Putamen (tissue), 1 donor: ENCODE data around the gene GOLGA6L1.
"Not testable (repeated sequence)": the region's sequence is repeated elsewhere in the genome, so short reads cannot be mapped to it uniquely, and the experiment has no call there.

ENCODE experiments used
- DNase-seq: peaks from one replicate; pipeline ENCODE4 v3.0.0-alpha.2; 2016; ENCODE audit warnings: low spot score

Gene GOLGA6L1, protein sequence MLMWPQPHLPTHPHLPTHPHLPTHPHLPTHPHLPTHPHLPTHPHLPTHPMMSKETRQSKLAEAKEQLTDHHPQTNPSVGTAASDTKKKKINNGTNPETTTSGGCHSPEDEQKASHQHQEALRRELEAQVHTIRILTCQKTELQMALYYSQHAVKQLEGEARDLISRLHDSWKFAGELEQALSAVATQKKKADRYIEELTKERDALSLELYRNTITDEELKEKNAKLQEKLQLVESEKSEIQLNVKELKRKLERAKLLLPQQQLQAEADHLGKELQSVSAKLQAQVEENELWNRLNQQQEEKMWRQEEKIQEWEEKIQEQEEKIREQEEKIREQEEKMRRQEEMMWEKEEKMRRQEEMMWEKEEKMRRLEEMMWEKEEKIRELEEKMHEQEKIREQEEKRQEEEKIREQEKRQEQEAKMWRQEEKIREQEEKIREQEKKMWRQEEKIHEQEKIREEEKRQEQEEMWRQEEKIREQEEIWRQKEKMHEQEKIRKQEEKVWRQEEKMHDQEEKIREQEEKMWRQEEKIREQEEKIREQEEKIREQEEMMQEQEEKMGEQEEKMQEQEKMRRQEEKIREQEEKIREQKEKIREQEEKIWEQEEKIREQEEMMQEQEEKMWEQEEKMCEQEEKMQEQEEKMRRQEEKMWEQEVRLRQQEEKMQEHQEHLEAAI

DNA sequence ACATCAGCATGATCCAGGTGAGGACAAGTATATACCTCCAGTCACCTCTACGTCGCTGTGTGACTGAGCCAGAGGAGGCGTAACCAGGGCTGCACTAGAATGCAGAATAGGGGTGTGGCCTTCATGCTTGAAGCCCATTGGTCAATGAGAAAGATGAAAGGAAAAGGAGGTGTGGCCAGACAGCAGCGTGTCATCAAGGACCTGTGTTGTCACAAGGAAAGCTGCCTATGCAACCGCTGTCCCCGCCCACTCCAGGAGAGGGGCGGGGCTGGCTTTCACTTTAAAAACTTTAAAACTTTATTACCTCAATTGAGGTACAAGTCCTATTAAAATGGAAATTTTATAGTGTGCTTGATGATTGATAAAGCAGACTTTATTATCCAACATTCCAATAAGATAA lies at the start of gene GOLGA6L1:
TSS of gene GOLGA6L1 (minus strand) at position 101 of the 400 bp plus-strand sequence. CDS start at position 10, 91 bp downstream.
- not testable (repeated sequence) for DNase-seq

DNA sequence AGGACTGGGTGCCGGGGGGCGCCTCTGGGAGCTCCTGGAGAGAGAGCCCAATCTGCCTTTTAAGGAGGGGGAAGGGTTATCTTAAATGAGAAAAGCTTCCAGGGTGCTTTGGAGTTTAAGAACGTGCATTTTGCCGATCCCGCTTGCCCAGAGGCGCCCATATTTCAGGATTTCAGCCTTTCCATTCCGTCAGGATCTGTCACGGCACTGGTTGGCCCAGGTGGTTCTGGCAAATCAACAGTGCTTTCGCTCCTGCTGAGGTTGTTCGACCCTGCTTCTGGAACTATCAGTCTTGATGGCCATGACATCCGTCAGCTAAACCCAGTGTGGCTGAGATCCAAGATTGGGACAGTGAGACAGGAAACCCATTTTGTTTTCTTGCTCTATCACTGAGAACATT lies 44.6 kb upstream of the GOLGA6L1 start:
- not testable (repeated sequence) for DNase-seq

DNA sequence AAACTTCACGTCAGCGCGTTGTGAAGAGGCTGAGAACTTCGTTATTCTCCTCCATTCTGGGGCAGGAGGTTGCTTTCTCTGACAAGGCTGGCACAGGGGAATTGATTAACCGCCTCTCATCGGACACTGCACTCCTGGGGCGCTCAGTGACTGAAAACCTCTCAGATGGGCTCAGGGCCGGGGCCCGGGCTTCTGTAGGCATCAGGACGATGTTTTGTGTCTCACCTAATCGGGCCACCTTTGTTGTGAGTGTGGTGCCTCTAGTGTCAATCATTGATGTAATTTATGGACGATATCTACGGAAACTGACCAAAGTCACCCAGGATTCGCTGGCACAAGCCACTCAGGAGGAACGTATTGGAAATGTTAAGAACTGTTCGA lies 43.9 kb upstream of the GOLGA6L1 start:
- DNase-seq, result not testable (repeated sequence)

DNA sequence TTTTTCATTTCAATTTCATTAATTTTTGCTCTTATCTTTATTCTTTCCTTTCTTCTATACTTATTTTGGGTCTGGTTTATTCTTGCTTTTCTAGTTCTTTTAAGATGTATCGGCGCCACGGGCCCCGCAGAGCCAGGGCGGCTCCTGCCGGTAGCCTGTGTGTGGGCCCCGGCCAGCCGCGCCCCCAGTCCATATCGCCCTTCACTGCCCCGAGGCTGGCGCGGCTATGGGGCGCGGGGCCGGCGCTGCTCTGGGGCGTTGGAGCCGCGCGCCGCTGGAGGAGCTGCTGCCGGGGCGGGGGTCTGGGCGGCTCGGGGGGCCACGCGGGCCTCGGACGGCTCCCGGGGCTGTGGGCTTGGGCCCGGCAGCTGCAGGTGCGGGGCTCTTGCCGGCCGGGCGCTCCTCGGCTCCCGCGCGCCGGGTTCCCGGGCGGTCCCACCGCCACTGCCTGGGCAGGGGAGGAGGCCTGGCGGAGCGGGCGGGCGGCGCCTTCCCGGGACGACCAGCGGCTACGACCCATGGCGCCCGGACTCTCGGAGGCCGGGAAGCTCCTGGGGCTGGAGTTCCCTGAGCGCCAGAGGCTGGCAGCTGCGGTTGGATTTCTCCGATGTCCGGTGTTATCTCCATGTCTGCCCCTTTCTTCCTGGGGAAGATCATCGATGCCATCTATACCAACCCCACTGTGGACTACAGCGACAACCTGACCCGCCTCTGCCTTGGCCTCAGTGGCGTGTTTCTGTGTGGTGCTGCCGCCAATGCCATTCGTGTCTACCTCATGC lies 43.3 kb upstream of the GOLGA6L1 start:
- not testable (repeated sequence) for DNase-seq

DNA sequence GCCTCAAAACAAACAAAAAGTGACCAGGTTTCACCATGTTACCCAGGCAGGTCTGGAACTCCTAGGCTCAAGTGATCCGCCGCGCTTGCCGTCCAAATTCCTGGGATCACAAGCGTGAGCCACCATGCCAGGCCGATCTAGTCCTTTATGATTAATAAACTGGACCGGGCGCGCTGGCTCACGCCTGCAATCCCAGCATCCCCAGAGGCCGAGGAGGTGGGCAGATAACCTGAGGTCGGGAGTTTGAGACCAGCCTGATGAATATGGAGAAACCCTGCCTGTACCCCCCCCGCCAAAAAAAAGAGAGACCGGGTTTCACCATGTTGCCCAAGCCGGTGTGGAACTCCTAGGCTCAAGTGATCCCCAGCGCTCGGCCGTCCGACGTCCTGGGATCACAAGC lies 40.1 kb upstream of the GOLGA6L1 start:
- DNase-seq, result not testable (repeated sequence)

DNA sequence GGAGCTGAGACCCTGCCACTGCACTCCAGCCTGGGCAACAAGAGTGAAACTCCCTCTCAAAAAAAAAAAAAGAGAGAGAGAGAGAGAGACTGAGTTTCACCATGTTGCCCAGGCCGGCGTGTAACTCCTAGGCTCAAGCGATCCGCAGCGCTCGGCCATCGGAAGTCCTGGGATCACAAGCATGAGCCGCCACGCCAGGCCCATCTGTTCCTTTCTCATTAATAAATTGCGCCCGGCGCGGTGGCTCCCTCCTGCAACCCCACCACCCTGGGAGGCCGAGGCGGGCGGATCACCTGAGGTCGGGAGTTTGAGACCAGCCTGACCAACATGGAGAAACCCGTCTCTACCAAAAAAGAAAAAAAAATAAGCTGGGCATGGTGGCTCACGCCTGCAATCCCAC lies 39.0 kb upstream of the GOLGA6L1 start:
- DNase-seq, result not testable (repeated sequence)

DNA sequence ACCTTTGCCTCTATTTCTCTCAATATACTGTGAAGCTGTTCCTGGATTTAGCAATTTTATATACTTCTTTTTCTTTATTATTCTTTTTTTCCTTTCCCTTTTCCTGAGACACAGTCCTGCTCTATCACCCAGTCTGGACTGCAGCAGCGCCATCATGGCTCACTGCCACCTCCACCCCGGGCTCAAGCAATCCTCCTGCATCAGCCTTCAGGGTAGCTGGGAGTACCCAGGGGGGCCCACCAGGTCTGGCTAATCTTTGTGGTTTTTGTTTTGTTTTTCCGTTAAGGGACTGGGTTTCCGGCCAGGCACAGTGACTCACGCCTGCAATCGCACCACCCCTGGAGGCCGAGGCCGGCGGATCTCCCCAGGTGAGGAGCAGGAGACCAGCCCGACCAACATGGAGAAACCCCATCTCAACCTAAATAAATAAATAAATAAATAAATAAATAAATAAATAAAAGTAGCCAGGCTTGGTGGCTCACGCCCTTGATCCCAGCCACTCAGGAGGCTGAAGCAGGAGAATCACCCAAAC lies 38.1 kb upstream of the GOLGA6L1 start:
- DNase-seq, result not testable (repeated sequence)

DNA sequence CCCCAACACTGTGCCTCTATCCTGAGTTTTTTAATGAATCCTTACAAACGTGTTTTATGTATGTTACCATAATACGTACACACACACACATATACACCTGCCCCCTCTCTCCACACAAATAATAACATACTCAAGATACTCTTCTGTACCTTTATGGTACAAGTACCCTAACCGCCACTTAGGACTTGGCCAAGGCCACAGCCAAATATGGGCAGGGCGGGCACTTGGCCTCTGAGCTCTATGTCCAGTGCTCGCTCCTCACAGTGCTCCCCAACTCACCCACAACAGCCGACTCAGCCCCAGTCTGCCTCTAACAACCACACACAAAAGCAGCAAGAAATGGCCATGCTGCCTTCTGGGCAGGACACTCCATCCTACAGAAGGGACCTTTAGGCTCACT lies 3.8 kb downstream of the GOLGA6L1 start:
- DNase-seq, result not testable (repeated sequence)

DNA sequence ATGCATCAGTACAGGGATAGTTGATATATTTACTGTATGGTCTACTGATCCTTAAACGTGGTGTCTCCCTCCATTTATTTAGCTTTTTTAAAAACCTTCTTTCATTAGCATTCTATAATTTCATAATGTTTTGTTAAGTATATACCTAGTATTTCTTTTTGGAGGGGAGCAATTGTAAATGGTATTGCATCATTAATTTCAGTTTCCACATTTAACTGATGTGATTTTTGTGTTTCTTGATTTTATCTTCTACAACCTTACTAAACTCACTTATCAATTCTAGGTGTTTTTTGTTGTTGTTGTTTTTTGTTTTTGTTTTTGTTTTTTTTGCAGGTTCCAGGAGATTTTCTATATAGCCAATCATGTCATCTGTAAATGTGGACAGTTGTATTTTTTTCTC lies 18.4 kb downstream of the GOLGA6L1 start:
- no peak for DNase-seq

DNA sequence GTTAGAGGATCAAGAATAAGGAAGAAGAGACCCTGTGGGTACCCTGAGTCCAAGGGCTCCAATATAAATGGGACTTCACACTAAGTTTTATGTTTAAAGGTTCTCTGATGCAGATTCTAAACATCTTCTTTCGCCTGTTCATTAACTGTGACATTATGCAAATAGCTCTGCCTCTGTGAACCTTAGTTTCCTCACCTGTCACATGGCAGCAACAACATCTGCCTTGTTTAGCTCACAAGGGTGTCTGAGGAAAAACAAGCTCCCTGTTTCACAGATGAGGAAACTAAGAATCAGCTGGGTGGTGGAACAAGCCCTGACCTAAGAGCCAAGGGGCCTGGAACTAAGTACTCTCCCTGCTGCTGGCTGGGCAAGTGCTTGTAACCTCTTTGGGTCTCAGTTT lies 40.8 kb downstream of the GOLGA6L1 start:
- DNase-seq, result no peak

DNA sequence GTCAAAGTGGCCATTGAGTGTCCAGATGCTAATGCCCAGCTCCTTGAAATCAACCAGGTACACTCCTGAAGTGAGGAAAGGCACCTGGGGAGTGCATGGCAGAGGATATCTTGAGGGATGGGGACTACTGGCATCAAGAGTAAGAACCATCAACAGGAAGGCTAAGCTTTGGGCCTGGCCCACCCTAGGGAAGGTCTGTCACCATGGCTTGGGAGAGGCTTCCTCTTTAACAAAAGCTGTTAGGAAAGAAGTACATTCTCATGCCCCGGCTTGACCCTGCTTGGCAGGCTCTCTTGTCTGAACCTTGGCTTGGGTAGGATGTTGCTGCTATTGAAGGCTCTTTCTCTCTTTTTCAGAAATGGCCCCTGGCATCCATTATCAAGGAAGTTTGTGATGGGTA lies 53.5 kb downstream of the GOLGA6L1 start:
- no peak for DNase-seq

DNA sequence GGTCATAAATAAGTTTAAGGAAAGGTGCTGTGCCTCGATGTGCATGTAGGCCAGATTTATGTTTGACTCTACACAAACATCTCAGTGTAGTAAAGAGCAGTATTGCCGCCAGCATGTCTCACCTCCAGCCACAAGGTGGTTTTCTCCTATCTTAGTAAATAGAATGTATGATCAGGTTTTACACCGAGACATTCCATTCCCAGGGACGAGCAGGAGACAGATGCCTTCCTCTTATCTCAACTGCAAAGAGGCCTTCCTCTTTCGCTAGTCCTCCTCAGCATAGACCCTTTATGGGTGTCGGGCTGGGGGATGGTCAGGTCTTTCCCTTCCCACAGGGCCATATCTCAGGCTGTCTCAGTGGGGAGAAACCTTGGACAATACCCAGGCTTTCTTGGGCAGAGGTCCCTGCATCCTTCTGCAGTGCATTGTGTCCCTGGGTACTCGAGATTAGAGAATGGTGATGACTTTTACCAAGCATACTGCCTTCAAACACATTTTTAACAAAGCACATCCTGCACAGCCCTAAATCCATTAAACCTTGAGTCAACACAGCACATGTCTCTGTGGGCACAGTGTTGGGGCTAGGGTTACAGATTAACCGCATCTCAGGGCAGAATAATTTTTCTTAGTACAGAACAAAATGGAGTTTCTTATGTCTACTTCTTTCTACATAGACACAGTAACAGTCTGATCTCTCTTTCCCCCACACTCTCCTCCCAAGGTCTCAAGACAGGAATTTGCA lies 54.5 kb downstream of the GOLGA6L1 start:
- not testable (repeated sequence) for DNase-seq

DNA sequence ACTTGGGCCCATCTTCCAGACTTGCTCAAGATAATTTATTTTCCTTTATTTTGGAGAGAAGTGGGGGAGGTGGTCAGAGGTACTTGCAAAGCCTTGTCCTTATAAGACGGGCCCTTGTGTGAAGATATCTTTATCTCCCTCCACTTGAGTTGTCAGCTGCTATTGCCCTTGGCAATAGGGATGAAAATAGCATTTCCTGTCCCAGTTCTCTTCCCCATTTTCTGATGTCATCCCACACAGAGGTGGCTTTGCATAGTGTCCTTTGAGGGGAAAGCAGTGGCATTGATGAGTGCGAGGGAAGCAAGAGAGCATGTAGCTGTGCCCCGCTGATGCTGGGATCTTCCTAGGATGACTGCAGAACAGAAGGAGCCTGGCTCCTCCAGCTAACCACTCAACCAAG lies 55.4 kb downstream of the GOLGA6L1 start:
- peak; percentile 13 for DNase-seq

DNA sequence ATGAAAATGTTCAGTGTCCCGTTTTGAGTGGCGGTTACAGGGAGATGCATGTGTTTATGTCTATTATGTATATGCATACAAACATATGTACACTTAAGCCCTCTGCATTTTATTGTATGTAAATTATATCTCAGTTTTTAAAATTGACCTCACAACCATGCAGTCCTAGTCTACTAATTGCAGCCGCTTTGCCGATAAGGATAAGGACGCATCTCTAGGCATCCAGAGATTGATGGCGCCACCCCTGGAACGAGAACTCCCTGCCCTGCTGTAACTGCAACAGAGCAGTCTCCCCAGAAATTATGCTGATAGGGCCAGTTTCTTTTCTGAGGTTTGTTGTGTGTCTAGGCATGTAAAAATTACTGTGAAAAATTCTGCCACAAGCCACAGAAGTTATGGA lies 56.9 kb downstream of the GOLGA6L1 start:
- DNase-seq, result no peak
